GM12872 (cell line): ENCODE data around the gene SOWAHA.

ENCODE experiments used
- TF ChIP-seq, protein P1 (sequence below): IDR thresholded peaks from 3 replicates; pipeline ENCODE4 v1.5.1; 2011; ENCODE audit warnings: low read depth, mild to moderate bottlenecking, low read length, moderate library complexity; ENCODE audit not compliant: insufficient read depth

The SOWAHA gene

DNA sequence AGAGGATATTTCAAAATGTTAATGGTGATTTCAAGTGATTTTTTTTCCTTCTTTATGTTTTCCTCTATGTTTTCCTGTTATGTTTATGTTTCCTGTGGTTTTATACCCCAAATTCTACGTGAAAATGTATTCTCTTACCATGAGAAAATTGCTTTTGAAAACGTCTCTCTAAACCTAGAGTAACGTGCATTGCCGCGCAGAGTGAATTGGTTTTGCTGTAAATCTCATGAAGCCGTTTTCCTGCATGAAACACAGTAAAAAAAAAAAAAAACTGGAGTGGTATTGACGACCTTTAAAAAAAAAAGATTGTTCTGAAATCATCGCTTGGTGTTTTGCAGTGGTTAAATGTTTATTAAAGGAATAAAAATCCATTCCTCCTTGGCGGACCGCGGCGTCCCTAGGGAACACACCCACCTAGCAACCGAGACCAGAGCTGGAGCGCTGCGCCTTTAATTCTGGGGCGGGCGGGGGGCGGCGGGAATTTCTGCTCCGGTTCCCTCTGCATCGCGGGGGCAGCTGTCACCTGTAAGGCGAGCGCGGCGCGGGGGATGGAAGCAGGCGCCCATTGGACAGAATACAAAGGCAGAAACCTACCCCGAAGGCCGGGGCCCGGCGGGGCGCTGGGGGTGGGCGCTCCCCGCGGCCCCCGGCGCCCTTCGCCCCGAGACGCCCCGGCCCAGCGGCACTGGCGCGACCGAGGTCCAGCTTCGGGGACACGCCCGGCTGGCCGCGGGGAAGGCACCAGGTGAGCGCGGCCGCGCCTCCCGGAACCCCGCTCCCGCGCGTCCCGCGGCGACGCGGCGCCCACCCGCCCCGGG lies at the start of gene SOWAHA:
SOWAHA (plus strand) TSS at position 522 of the 818 bp plus-strand sequence. CDS start 320 bp downstream, outside the sequence.
- TF ChIP-seq, protein P1, sequence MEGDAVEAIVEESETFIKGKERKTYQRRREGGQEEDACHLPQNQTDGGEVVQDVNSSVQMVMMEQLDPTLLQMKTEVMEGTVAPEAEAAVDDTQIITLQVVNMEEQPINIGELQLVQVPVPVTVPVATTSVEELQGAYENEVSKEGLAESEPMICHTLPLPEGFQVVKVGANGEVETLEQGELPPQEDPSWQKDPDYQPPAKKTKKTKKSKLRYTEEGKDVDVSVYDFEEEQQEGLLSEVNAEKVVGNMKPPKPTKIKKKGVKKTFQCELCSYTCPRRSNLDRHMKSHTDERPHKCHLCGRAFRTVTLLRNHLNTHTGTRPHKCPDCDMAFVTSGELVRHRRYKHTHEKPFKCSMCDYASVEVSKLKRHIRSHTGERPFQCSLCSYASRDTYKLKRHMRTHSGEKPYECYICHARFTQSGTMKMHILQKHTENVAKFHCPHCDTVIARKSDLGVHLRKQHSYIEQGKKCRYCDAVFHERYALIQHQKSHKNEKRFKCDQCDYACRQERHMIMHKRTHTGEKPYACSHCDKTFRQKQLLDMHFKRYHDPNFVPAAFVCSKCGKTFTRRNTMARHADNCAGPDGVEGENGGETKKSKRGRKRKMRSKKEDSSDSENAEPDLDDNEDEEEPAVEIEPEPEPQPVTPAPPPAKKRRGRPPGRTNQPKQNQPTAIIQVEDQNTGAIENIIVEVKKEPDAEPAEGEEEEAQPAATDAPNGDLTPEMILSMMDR: no peak

DNA sequence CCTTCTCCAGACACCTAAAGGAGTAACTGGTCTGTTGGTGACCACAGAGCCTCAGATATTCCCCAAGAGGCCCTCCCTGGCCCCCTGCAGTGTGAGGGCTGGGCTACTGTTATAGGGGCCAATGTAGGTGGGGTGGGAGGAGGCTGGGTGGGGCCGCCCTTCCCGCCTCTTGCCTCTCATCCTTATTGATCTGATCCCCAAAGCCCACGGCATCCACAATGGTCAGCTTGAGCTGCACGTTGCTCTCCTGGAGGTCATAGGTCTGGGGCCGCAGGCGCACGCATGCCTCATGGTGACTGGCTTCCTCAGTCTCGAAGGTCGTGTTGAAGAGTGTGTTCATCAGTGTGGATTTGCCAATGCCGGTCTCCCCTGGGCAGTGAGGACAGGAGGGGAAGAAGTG lies 49.1 kb upstream of the SOWAHA start:
- TF ChIP-seq, protein P1: no peak

- TF ChIP-seq, protein P1: no peak
Observed at GRCh38 chr5:132764671-132765238, 48.3 kb upstream of the SOWAHA start.

- TF ChIP-seq, protein P1: no peak
Observed at GRCh38 chr5:132765311-132766019, 47.6 kb upstream of the SOWAHA start.

DNA sequence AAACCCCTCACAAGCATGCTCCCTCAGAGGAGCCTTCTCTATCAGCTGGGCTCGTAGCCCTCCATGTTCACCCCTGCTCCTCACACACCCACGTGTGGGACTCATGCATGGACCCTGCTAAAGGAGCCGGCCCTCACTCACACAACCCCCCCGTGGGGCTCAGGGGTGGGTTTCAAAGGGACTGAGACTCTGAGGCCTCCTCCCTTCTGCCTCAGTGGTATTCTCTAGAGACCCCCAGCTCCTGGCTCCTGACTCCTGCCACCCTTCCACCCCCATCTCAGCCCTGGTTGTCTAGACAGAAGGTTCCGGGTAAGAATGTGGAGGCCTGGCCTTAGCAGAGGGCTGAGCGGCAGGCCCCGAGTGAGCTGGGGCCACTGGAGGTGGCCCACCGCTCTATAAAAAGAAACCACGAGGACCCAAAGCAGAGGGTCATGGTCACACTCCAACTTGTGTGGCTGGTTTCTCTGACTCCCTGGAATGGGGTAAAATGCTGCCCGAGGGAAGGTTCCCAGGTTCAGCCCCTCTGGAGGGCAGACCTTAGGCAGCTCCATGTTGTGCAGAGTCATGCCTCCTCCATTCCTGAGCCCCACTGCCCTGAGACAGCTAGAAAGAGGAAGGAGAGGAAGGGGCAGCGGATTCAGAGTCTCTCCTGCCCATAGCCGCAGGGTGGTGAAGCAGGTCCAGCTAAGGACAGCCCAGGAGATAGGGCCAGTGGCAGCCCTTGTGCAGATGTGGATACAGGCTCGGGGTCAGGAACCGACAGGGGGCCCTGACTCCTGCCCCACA lies 46.9 kb upstream of the SOWAHA start:
- TF ChIP-seq, protein P1: no peak

DNA sequence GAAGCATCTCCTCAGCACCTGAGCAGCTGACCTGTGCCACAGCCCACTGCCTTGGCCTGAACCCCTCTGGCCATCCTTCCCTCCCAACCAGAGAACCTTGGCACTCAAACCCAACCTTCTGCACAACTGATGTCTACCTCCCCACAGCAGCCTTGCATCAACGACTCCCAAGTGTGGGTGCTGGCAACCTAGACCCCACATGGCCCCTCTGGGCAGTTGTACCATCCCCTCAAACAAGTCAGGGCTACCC lies 46.4 kb upstream of the SOWAHA start:
- TF ChIP-seq, protein P1: no peak

GRCh38 chr5:132767150-132767549 lies 46.0 kb upstream of the SOWAHA start:
- TF ChIP-seq, protein P1: no peak
